ENCODE results near the gene SERTAD3. TPM values are rescaled to one million over a fixed set of nuclear protein-coding genes. Genes with fewer than 3 reads are reported as not detected.

The SERTAD3 gene, protein sequence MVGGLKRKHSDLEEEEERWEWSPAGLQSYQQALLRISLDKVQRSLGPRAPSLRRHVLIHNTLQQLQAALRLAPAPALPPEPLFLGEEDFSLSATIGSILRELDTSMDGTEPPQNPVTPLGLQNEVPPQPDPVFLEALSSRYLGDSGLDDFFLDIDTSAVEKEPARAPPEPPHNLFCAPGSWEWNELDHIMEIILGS
- 13.3 and 20.4 TPM in 2 replicates for total RNA-seq

DNA sequence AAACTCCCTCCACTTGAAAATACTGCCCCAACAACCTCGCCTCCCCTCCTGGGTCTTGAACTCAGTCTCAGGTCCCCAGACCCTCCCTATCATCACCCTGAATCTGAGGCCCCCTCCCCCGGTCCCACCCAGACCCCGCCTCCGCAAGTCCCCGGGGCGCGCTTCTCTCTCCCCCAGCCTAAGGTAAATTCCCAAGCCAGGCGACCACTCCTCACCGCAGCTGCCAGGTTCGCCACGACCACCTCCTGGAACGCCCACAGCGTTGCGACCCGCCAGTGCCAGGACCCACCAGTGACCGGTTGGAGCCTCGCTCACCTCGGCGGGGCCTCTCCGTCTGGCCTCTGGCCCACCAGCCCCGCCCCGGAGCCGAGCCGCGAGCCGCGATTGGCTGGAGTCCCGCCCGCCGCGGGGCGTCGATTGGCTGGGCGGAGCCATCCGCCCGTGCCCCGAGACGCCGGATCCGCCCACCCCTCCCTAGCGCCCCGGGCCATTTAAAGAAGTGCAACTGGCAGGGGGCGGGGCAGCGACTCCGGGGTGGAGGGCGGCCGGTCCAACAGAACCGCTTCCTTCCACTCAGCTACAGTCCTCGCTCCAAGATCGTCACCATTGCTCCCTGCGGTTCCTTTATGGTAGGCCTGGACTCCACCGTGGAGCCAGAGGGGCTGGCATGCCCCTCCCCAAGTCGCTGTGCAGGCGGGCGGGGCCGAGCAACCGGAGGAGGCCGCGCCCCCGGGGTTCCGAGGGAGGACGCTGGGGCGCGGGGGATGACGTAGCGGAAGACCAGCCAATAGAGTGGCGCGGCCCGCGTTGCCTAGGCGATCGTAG lies at the start of gene SERTAD3:
Gene SERTAD3, minus strand, starts transcription at position 336 of the 825 bp plus-strand sequence. CDS start 2,255 bp downstream, outside the sequence.

DNA sequence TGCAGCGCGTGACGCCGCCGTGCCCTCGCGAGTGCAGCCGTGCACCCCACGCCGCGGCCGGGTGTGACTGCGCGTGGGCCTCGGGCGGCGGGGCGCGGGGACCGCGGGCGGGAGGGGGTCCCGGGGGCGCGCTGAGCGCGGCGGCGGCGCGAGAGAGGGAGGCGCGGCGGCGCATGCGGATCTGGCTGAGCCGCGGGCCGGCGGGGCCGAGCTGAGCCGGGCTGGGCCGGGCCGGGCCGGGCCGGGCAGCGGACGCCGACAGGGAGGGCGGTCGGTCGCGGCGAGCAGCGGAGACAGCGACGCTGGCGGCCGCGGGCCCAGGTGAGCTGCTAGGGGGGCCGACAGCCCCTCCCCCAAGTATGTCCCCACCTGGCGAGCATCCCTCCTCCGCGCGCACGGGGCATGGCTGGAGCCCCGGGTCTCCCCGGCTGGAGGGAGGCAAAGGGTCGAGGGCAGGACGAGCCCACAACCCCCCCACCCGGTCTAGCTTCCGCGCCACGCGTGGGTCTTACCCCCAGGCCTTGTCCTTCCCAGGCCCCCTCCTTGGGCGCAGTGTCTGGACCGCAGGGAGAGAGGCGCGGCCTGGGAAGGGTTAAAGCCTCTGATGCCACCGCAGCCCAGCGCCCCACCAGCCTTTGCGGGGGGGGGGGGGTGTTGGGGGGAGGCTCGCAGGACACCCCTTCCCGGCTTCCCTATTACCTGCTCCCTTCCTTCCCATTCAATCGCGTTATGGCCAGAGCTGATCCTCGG lies 23.0 kb upstream of the SERTAD3 start, which contains the start of gene SPTBN4:
Gene SPTBN4, plus strand, starts transcription at position 17 of the 750 bp plus-strand sequence. CDS start 5,621 bp downstream, outside the sequence.

DNA sequence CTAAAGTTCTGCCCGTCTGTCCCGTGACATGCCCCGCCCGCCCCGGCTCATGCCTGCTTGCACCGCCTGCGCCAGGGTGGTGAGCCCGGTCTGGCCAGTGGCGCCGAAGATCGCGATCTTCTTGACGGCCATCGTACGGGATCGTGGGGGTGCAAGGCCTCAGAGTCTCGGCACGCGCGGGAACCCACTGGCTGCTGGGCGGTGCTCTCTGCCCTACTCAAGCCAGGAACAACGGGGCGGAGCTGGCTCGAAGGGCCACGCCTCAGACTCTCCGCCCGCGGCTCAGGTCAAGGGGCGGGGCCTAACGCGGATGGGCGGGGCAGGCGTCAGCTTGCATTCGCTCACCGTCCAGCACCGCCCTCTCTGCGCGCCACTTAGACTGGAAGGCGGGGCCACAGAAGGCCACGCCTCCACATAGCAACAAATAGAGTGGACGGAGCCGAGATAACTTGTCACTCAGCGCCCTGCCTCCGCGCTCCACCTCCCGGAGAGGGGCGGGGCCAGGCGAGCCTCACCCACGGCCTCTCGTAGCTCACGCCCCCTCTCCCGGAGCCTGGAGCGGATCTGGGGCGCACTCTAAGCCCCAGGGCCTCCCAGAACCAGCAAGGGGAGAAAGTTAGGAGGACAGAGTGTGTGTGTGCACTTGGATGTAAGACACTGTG lies 21.6 kb upstream of the SERTAD3 start, which contains the start of gene BLVRB:
Gene BLVRB, minus strand, starts transcription at position 189 of the 662 bp plus-strand sequence. Its CDS starts 57 bp downstream, at position 132.

DNA sequence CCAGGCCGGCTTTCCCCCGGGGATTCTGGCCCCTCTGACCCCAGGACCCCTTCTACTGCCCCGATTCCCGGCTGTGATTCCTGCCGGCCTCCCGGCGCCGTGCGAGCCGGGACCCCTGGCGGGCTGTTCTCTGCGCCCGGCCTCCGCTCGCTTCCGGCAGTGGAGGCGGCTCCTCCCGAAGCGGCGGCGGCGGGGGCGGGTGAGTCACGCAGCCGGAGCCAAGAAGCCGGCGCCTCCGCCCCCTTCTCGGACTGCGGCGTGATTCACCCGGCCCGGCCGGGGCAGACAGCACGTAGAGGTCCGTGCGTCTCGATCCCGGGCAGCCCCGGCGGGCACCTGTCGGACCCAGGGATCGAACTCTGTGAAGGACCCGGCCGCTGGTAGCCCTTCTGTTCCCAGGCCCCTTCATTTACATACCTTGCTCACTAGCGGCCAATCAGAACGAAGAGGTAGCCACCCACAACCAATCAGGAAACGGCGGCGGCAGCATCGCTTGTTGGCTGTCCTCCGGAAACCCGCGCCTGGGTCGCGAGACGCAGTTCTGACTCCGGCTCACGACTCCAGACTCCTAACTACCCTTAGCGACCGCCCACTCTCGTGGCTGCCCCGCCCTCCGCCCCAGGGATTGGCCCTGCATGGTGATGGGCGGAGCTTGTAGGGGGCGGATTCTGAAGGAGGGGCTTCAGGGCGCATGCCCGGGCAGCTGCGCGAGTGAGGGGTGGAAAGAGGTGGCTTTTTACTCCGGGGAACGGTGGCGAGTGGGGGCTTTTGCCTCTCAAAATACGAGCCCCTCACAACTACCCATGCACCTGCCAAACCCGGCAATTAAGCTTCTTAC lies 18.5 kb downstream of the SERTAD3 start, which contains the start of gene SERTAD1:
Gene SERTAD1, minus strand, starts transcription at position 543 of the 838 bp plus-strand sequence. CDS start 2,446 bp downstream, outside the sequence.

DNA sequence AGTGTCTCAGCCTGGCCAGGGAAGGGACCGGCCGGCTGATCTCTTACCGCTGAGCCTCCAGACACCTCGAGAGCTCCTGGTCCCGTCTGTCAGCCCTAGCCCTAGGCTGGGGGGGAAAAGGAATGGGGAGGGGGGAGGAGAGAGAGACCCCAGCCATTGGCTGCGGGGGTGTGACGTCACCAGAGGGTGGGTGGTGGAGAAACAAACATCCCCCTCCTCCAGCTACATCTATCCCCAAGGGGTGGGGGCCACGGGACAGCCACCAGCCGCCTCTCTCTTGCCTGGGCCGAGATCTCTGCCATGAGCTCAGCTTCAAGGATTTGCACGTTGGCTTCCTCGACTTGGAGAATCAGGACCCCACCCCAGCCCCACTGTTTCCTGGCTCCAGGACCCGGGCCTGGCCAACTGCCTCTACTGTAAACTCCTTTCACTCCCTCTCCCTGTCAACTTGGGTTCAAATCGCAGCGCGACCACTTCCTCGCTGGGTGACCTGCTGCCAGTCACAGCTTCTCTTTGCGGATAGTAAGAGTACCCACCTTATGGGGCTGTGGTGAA lies 30.8 kb downstream of the SERTAD3 start, which contains the start of gene PRX:
Gene PRX, minus strand, starts transcription at position 88 of the 555 bp plus-strand sequence. CDS start 5,446 bp downstream, outside the sequence.

Other genes starting within 250 kb of the SERTAD3 start
- not detected in 2 replicates for gene TTC9B, start 226.0 kb downstream of the SERTAD3 start, total RNA-seq
- 0.47 and 0.95 TPM in 2 replicates for gene CCNP, start 217.6 kb downstream of the SERTAD3 start, total RNA-seq
- gene AKT2, start 159.0 kb downstream of the SERTAD3 start, total RNA-seq = 60.1 and 74.0 TPM in 2 replicates
- 5.3 and 12.9 TPM in 2 replicates for gene C19orf47, start 95.9 kb downstream of the SERTAD3 start, total RNA-seq
- 196 and 305 TPM in 2 replicates for gene PLD3, start 95.6 kb downstream of the SERTAD3 start, total RNA-seq
- not detected in 2 replicates for gene HIPK4, start 54.2 kb downstream of the SERTAD3 start, total RNA-seq
- gene PRX, start 31.0 kb downstream of the SERTAD3 start, total RNA-seq = 0.99 and 2.5 TPM in 2 replicates
- gene SERTAD1, start 18.3 kb downstream of the SERTAD3 start, total RNA-seq = 27.1 and 28.6 TPM in 2 replicates
- gene BLVRB, start 21.4 kb upstream of the SERTAD3 start, total RNA-seq = 100 and 154 TPM in 2 replicates
- 1.2 and 1.6 TPM in 2 replicates for gene SPTBN4, start 22.7 kb upstream of the SERTAD3 start, total RNA-seq
- gene SHKBP1, start 132.5 kb upstream of the SERTAD3 start, total RNA-seq = 64.0 and 75.3 TPM in 2 replicates
- gene LTBP4, start 157.0 kb upstream of the SERTAD3 start, total RNA-seq = 57.3 and 133 TPM in 2 replicates
- 6.9 and 8.9 TPM in 2 replicates for gene NUMBL, start 246.3 kb upstream of the SERTAD3 start, total RNA-seq

Data from hair follicular keratinocyte (primary cell).